Measurements from ENCODE around the gene TRMT11.

DNA sequence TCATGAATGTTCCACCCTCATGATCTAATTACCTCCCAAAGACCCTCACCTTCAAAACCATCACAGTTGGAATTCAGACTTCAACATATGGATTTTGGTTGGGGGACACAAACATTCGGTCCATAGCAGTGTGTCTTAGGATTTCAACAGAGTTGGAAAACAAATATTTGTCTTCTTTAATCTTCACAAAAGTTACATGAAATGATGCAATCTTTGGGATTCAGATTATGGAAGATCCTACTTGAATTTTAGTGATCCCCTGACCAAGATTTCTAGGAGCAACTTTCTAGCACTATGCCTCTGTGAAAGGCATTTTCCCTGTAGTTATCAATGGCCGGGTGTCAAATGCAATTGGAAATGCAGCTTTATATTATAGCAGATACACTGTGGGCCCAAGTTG lies 86.5 kb downstream of the TRMT11 start:
- TF ChIP-seq, protein P1, sequence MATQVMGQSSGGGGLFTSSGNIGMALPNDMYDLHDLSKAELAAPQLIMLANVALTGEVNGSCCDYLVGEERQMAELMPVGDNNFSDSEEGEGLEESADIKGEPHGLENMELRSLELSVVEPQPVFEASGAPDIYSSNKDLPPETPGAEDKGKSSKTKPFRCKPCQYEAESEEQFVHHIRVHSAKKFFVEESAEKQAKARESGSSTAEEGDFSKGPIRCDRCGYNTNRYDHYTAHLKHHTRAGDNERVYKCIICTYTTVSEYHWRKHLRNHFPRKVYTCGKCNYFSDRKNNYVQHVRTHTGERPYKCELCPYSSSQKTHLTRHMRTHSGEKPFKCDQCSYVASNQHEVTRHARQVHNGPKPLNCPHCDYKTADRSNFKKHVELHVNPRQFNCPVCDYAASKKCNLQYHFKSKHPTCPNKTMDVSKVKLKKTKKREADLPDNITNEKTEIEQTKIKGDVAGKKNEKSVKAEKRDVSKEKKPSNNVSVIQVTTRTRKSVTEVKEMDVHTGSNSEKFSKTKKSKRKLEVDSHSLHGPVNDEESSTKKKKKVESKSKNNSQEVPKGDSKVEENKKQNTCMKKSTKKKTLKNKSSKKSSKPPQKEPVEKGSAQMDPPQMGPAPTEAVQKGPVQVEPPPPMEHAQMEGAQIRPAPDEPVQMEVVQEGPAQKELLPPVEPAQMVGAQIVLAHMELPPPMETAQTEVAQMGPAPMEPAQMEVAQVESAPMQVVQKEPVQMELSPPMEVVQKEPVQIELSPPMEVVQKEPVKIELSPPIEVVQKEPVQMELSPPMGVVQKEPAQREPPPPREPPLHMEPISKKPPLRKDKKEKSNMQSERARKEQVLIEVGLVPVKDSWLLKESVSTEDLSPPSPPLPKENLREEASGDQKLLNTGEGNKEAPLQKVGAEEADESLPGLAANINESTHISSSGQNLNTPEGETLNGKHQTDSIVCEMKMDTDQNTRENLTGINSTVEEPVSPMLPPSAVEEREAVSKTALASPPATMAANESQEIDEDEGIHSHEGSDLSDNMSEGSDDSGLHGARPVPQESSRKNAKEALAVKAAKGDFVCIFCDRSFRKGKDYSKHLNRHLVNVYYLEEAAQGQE (IDR thresholded peaks at IDR 0.05; ENCODE audit: low read depth): no peak
- TF ChIP-seq TAF1 (IDR thresholded peaks at IDR 0.05; ENCODE audit: low read depth) (no peak), CREB1 (IDR thresholded peaks at IDR 0.05; ENCODE audit: low read depth) (no peak), MAX (IDR thresholded peaks at IDR 0.05) (no peak), CEBPB (IDR thresholded peaks at IDR 0.05) (no peak), NFIC (IDR thresholded peaks at IDR 0.05) (no peak), FOXM1 (IDR thresholded peaks at IDR 0.05; ENCODE audit: borderline replicate concordance, low read depth) (no peak), RAD21 (IDR thresholded peaks at IDR 0.05; ENCODE audit: low read depth) (no peak), EGR1 (IDR thresholded peaks at IDR 0.05) (no peak)

All from Ishikawa (cell line).